Kidney (tissue), 14 donors: Measurements from ENCODE around the gene PHACTR1. TPM values are rescaled to one million over a fixed set of nuclear protein-coding genes. Genes with fewer than 3 reads are reported as not detected.

ENCODE experiments used
- DNase-seq, 5 donors: peaks; one replicate each; pipeline ENCODE4 v3.0.0-alpha.2; 2013 to 2020
- FAIRE-seq: peaks from 2 replicates; lab custom pipeline; 2012; peaks lifted over from hg19 to GRCh38; lab: Jason Lieb, UNC
- H3K27ac ChIP-seq, 2 donors: one replicate each; pipeline ENCODE4 v1.7.0; 2013; ENCODE audit warnings: low read depth in 2 of 2, low read length in 2 of 2, inconsistent platforms in 1 of 2
- H3K27me3 ChIP-seq: one replicate; pipeline ENCODE4 v1.7.1; 2013; ENCODE audit warnings: low read length, inconsistent platforms; ENCODE audit not compliant: control insufficient read depth, insufficient read depth
- H3K36me3 ChIP-seq, 3 donors: one replicate each; pipeline versions ENCODE4 v1.7.0 to v1.7.1; 2013; ENCODE audit warnings: low read length in 3 of 3, control low read depth in 1 of 3, inconsistent platforms in 1 of 3; ENCODE audit not compliant: insufficient read depth in 3 of 3, control insufficient read depth in 2 of 3
- H3K4me1 ChIP-seq, 3 donors: one replicate each; pipeline versions ENCODE4 v1.7.0 to v1.7.1; 2013; ENCODE audit warnings: low read length in 3 of 3, inconsistent platforms in 1 of 3, low read depth in 1 of 3; ENCODE audit not compliant: control insufficient read depth in 2 of 3, insufficient read depth in 2 of 3
- H3K4me3 ChIP-seq, 3 donors: one replicate each; pipeline versions ENCODE4 v1.7.0 to v1.8.1; 2013; ENCODE audit warnings: low read length in 3 of 3, control low read depth in 1 of 3, inconsistent platforms in 1 of 3
- H3K9ac ChIP-seq, 3 donors: one replicate each; pipeline versions ENCODE4 v1.7.0 to v1.7.1; 2013; ENCODE audit warnings: low read length in 3 of 3, control low read depth in 1 of 3, inconsistent platforms in 1 of 3
- H3K9me3 ChIP-seq, 3 donors: one replicate each; pipeline versions ENCODE4 v1.7.0 to v1.7.1; 2013; ENCODE audit warnings: low read length in 3 of 3, control low read depth in 1 of 3, inconsistent platforms in 1 of 3; ENCODE audit not compliant: control insufficient read depth in 2 of 3, insufficient read depth in 1 of 3
- CTCF ChIP-seq: IDR thresholded peaks from 3 replicates; pipeline ENCODE4 v1.5.1; 2012; ENCODE audit warnings: mild to moderate bottlenecking, moderate library complexity, borderline replicate concordance; ENCODE audit not compliant: insufficient read depth; ENCODE audit errors: extremely low read depth
- intact Hi-C: fragments of 100-400 bp; cut with DNase I; formaldehyde crosslinking; loops from one replicate; pipeline ENCODE4 v1.11.1; 2022
- polyA plus RNA-seq: library from polyadenylated mRNA; stranded (reverse); fragments of 350-450 nt; fragmentation: Illumina TruSeq; extraction: RNeasy Lipid Tissue Mini Kit (QIAGEN cat#74804); gene quantifications from one replicate; pipeline ENCODE4 v1.2.3, GENCODE V29; 2014; ENCODE audit warnings: low read depth, low replicate concordance; ENCODE audit not compliant: insufficient read depth
- total RNA-seq: library from RNA; stranded (reverse); fragmentation: NEBNext Ultra II Directional; extraction: Animal tissue kit (Norgen Biotek cat#: 25700); gene quantifications from one replicate; pipeline ENCODE4 v1.2.1, GENCODE V29; 2021
- donor health status: control.
- donor health status: control.
- donor health status: control.
- donor health status: control.
- donor health status: control.
- donor health status: DM: yes; HTN: yes; CAD: no.
- donor health status: Normal renal cell carcinoma (clear cell type).

The PHACTR1 gene
- total and polyA plus RNA-seq, 2 donors from 2014 or later: 3.3 to 33.6 TPM

DNA sequence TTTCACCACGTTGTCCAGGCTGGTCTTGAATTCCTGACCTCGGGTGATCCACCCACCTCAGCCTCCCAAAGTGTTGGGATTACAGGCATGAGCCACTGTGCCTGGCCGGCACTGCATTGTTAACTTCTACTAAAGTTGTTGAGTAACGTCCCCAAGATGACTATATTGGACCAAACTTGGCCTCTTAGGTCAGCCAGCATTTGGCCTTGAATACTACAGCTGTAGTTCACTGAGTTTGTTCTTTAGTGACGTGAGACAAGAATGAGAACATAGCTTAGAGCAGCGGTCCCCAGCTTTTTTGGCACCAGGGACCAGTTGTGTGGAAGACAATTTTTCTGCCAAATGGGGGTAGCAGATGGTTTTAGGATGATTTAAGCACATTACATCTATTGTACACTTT lies 374.6 kb downstream of the PHACTR1 start:
- no peak overlapping the region for H3K9ac ChIP-seq
- H3K27me3 ChIP-seq: no peaks in the 10 kb centered on the region
- intact Hi-C loops: no loop called here
- H3K4me1 ChIP-seq: no peaks in the 10 kb centered on the region
- no peaks in the 10 kb centered on the region for H3K9me3 ChIP-seq
- no peaks in the 10 kb centered on the region for H3K36me3 ChIP-seq
- FAIRE-seq: no peak
- H3K4me3 ChIP-seq: no peak overlapping the region
- no peak for DNase-seq
- no peak overlapping the region for H3K27ac ChIP-seq
- no peak for TF ChIP-seq CTCF

DNA sequence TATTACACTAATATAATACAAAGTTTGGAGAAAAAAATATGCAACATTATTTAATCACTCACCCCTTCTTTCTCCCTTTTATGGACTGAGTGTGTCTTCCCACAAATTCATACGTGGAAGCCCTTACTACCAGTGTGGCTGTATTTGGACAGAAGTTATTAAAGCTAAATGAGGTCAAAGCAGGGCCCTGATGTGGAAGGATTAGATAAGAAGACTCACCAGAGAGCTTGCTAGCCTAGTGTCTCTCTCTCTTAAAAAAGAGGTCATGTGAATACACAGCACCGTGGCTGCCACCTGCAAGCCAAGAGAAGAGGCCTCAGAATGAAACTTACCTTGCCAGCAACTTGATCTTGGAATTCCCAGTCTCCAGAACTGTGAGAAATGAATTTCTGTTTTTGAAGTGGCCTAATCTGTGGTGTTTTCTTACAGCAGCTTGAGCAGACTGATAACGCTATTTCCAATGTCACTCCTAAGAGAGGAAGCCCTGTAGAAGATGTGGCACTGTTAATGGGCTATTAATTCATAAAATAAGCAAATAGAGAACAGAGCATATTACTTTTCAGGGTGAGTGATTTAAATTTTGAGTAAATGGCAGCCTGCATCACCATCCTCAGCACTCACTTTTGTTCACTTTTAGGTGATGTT lies 378.3 kb downstream of the PHACTR1 start:
- intact Hi-C loops: no loop called here
- H3K4me3 ChIP-seq: no peak overlapping the region
- H3K9me3 ChIP-seq: no peaks in the 10 kb centered on the region
- DNase-seq (no peak), FAIRE-seq (no peak)
- TF ChIP-seq CTCF: no peak
- no peak overlapping the region for H3K9ac ChIP-seq
- no peaks in the 10 kb centered on the region for H3K4me1 ChIP-seq
- H3K27ac ChIP-seq: no peak overlapping the region
- H3K27me3 ChIP-seq: no peaks in the 10 kb centered on the region
- no peaks in the 10 kb centered on the region for H3K36me3 ChIP-seq

DNA sequence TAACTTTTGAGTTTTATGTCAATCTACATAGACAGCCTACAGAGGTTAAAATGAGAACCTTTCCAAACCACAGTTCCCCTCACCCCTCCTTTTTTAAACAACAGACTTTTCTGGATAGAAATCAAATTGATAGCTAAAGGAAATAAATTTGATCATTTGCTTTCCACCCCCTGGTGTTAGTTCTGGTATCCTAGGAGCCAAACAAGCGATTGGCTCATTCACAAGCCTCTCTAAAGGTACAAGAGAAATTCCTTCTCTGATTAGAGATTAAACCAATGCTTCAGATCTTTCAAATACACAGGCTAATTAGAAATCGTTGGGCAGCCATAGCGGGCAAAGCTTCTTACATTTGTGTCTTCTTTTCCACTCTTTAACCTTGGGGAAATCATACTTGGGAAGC lies 379.5 kb downstream of the PHACTR1 start:
- DNase-seq (no peak), FAIRE-seq (no peak)
- Histone ChIP-seq H3K9ac (no peak overlapping the region), H3K9me3 (no peaks in the 10 kb centered on the region), H3K36me3 (no peaks in the 10 kb centered on the region), H3K27me3 (no peaks in the 10 kb centered on the region), H3K4me1 (no peaks in the 10 kb centered on the region), H3K4me3 (no peak overlapping the region), H3K27ac (no peak overlapping the region)
- intact Hi-C loops: no loop called here
- no peak for TF ChIP-seq CTCF

DNA sequence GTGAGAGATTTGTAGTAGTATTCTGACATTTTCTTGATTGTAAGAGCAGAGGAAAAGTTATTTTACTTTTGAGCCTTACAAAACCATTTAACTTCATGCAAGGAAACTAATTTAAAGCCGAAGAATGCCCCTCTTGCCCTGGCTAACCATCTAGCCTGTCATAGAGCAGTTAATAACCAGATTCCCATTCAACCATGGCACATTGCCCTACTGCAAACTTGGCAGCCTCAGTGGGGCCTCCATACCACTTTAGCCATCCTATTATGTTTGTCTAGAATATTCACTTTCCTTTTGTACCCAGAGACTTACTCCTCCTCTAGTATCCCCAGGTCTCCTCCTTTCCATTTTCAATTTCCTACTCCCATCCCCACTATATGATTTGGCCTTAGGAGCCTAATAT lies 380.9 kb downstream of the PHACTR1 start:
- H3K27me3 ChIP-seq: no peaks in the 10 kb centered on the region
- H3K4me1 ChIP-seq: no peaks in the 10 kb centered on the region
- intact Hi-C loops: no loop called here
- no peak for DNase-seq
- H3K4me3 ChIP-seq: no peak overlapping the region
- no peak for TF ChIP-seq CTCF
- no peak overlapping the region for H3K27ac ChIP-seq
- no peaks in the 10 kb centered on the region for H3K36me3 ChIP-seq
- no peaks in the 10 kb centered on the region for H3K9me3 ChIP-seq
- H3K9ac ChIP-seq: no peak overlapping the region
- no peak for FAIRE-seq
